NCI-H748 (cell line): ENCODE data around the gene NFS1.
A peak's percentile ranks its signal among the peaks of the same experiment; 100 is the strongest.

ENCODE experiments used
- DNase-seq: peaks from one replicate; lab custom pipeline; 2025; ENCODE audit not compliant: unreplicated experiment; lab: John Stamatoyannopoulos, UW

The NFS1 gene

GRCh38 chr20:35680452-35681183 is 18.5 kb downstream of the NFS1 start:
- DNase-seq = no peak

- DNase-seq = no peak
Measured at GRCh38 chr20:35674921-35675320, 24.2 kb downstream of the NFS1 start.

GRCh38 chr20:35673884-35674283 is 25.3 kb downstream of the NFS1 start:
- no peak for DNase-seq

GRCh38 chr20:35669681-35670080 is 29.5 kb downstream of the NFS1 start:
- DNase-seq = no peak

GRCh38 chr20:35669221-35669620 is 29.9 kb downstream of the NFS1 start:
- DNase-seq = no peak

GRCh38 chr20:35665949-35666288 is 33.2 kb downstream of the NFS1 start:
- no peak for DNase-seq

- DNase-seq = peak; percentile 94
Measured at GRCh38 chr20:35664466-35665206, 34.5 kb downstream of the NFS1 start, which contains the start of the genes CPNE1 and RBM12. CPNE1 (minus strand) TSS chr20:35664900; CDS start chr20:35632923, 31,977 bp downstream. RBM12 (minus strand) TSS chr20:35664900; CDS start chr20:35655322, 9,578 bp downstream.

- peak; percentile 63 for DNase-seq
Measured at GRCh38 chr20:35663516-35664465, 35.4 kb downstream of the NFS1 start.

- no peak for DNase-seq
Measured at GRCh38 chr20:35662551-35662950, 36.6 kb downstream of the NFS1 start.

GRCh38 chr20:35661908-35662307 is 37.2 kb downstream of the NFS1 start:
- DNase-seq = no peak

GRCh38 chr20:35661053-35661452 is 38.1 kb downstream of the NFS1 start:
- DNase-seq = no peak

GRCh38 chr20:35660122-35660937 is 38.8 kb downstream of the NFS1 start:
- no peak for DNase-seq

GRCh38 chr20:35657271-35657670 is 41.9 kb downstream of the NFS1 start:
- no peak for DNase-seq

- DNase-seq = no peak
Measured at GRCh38 chr20:35654415-35654814, 44.7 kb downstream of the NFS1 start.

- DNase-seq = no peak
Measured at GRCh38 chr20:35653893-35654292, 45.3 kb downstream of the NFS1 start.

GRCh38 chr20:35653430-35653734 is 45.8 kb downstream of the NFS1 start:
- no peak for DNase-seq

GRCh38 chr20:35652641-35653429 is 46.3 kb downstream of the NFS1 start:
- no peak for DNase-seq

GRCh38 chr20:35651958-35652357 is 47.2 kb downstream of the NFS1 start:
- DNase-seq = no peak

- no peak for DNase-seq
Measured at GRCh38 chr20:35650632-35651031, 48.5 kb downstream of the NFS1 start.

GRCh38 chr20:35648836-35649235 is 50.3 kb downstream of the NFS1 start:
- no peak for DNase-seq
